HL-60 (cell line): Measurements from ENCODE around the gene CST9L.

Experiments used
- GABPA ChIP-seq: IDR thresholded peaks from 2 replicates; pipeline ENCODE4 v1.6.1; 2012; ENCODE audit warnings: low read depth
- POLR2AphosphoS5 ChIP-seq: IDR thresholded peaks from 2 replicates; pipeline ENCODE4 v1.6.1; 2012; ENCODE audit warnings: low read depth
- SPI1 ChIP-seq: IDR thresholded peaks from 2 replicates; pipeline ENCODE4 v1.6.1; 2012; ENCODE audit warnings: low read depth, mild to moderate bottlenecking, borderline replicate concordance
- TF ChIP-seq, protein P1 (sequence below): IDR thresholded peaks from one replicate; pipeline ENCODE4 v1.5.1; 2011; ENCODE audit warnings: low read length, control low read depth, inconsistent platforms; ENCODE audit not compliant: insufficient read depth
- TF ChIP-seq, protein P2 (sequence below): IDR thresholded peaks from 2 replicates; pipeline ENCODE4 v1.6.1; 2012; ENCODE audit warnings: low read depth; ENCODE audit not compliant: insufficient replicate concordance

DNA sequence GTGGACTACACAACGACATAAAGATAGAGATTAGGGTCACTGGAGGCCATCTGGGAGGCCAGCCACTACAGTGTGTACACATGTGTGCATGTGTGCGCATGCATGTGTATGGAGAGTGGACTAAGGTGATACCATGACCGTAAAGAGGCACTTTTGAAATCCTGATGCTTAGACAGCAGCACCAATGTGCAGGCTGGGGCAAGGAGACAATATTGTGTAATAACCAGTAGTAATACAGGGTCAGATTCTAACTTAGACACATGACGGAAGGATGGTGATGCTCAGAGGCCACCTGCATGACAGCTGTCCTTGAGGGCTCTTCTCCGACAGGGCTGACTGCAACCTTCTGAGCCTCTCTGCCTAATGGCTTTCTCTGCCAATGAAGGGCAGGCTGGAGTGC is 25.5 kb downstream of the CST9L start:
- TF ChIP-seq, protein P1, sequence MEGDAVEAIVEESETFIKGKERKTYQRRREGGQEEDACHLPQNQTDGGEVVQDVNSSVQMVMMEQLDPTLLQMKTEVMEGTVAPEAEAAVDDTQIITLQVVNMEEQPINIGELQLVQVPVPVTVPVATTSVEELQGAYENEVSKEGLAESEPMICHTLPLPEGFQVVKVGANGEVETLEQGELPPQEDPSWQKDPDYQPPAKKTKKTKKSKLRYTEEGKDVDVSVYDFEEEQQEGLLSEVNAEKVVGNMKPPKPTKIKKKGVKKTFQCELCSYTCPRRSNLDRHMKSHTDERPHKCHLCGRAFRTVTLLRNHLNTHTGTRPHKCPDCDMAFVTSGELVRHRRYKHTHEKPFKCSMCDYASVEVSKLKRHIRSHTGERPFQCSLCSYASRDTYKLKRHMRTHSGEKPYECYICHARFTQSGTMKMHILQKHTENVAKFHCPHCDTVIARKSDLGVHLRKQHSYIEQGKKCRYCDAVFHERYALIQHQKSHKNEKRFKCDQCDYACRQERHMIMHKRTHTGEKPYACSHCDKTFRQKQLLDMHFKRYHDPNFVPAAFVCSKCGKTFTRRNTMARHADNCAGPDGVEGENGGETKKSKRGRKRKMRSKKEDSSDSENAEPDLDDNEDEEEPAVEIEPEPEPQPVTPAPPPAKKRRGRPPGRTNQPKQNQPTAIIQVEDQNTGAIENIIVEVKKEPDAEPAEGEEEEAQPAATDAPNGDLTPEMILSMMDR: no peak
- no peak for TF ChIP-seq POLR2AphosphoS5
- TF ChIP-seq, protein P2, sequence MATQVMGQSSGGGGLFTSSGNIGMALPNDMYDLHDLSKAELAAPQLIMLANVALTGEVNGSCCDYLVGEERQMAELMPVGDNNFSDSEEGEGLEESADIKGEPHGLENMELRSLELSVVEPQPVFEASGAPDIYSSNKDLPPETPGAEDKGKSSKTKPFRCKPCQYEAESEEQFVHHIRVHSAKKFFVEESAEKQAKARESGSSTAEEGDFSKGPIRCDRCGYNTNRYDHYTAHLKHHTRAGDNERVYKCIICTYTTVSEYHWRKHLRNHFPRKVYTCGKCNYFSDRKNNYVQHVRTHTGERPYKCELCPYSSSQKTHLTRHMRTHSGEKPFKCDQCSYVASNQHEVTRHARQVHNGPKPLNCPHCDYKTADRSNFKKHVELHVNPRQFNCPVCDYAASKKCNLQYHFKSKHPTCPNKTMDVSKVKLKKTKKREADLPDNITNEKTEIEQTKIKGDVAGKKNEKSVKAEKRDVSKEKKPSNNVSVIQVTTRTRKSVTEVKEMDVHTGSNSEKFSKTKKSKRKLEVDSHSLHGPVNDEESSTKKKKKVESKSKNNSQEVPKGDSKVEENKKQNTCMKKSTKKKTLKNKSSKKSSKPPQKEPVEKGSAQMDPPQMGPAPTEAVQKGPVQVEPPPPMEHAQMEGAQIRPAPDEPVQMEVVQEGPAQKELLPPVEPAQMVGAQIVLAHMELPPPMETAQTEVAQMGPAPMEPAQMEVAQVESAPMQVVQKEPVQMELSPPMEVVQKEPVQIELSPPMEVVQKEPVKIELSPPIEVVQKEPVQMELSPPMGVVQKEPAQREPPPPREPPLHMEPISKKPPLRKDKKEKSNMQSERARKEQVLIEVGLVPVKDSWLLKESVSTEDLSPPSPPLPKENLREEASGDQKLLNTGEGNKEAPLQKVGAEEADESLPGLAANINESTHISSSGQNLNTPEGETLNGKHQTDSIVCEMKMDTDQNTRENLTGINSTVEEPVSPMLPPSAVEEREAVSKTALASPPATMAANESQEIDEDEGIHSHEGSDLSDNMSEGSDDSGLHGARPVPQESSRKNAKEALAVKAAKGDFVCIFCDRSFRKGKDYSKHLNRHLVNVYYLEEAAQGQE: no peak
- TF ChIP-seq GABPA: no peak
- TF ChIP-seq SPI1: no peak
